Fibroblast of the aortic adventitia (primary cell): ENCODE results near the gene DIABLO. TPM values are rescaled to one million over a fixed set of nuclear protein-coding genes. Genes with fewer than 3 reads are reported as not detected.
A peak's percentile ranks its signal among the peaks of the same experiment; 100 is the strongest.

ENCODE experiments used
- DNase-seq: peaks from one replicate; pipeline ENCODE4 v3.0.0-alpha.2; 2010; ENCODE audit warnings: low read depth
- H3K4me3 ChIP-seq: 2 replicates; pipeline ENCODE4 v1.5.1; 2011; ENCODE audit warnings: low read depth, mild to moderate bottlenecking, control low read depth, low read length, moderate library complexity
- total RNA-seq: library from RNA; depleted of rRNA; stranded (reverse); fragments of >200 nt; gene quantifications from 2 replicates; pipeline ENCODE4 v1.2.3, GENCODE V29; 2012; ENCODE audit warnings: low replicate concordance
- TF ChIP-seq, protein P1 (sequence below): IDR thresholded peaks from 2 replicates; pipeline ENCODE4 v1.5.1; 2011; ENCODE audit warnings: mild to moderate bottlenecking, low read length, control low read depth, inconsistent platforms; ENCODE audit not compliant: insufficient read depth

DIABLO gene
- total RNA-seq, 1 donor = 50.0 TPM

DNA sequence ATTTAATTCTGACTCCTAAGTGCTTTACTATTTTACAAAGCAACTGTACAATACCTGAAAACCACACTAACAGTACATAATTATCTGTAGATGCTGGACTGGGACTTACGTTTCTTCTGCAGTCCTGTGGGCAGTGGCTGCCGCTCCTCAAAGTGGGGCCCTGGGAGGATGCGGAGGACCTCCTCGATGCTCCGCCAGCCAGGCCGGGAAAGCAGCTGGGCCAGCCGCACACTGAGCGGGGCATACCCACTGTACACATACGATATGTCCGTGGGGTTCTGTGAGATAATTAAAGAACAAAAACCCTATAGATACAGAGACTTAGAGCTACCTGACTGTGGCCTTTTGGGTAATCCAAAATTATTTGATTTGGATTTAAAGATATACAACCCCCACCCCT, 6.8 kb upstream of the DIABLO start:
- TF ChIP-seq, protein P1, sequence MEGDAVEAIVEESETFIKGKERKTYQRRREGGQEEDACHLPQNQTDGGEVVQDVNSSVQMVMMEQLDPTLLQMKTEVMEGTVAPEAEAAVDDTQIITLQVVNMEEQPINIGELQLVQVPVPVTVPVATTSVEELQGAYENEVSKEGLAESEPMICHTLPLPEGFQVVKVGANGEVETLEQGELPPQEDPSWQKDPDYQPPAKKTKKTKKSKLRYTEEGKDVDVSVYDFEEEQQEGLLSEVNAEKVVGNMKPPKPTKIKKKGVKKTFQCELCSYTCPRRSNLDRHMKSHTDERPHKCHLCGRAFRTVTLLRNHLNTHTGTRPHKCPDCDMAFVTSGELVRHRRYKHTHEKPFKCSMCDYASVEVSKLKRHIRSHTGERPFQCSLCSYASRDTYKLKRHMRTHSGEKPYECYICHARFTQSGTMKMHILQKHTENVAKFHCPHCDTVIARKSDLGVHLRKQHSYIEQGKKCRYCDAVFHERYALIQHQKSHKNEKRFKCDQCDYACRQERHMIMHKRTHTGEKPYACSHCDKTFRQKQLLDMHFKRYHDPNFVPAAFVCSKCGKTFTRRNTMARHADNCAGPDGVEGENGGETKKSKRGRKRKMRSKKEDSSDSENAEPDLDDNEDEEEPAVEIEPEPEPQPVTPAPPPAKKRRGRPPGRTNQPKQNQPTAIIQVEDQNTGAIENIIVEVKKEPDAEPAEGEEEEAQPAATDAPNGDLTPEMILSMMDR = no peak
- DNase-seq = no peak
- no peak overlapping the region for H3K4me3 ChIP-seq

DNA sequence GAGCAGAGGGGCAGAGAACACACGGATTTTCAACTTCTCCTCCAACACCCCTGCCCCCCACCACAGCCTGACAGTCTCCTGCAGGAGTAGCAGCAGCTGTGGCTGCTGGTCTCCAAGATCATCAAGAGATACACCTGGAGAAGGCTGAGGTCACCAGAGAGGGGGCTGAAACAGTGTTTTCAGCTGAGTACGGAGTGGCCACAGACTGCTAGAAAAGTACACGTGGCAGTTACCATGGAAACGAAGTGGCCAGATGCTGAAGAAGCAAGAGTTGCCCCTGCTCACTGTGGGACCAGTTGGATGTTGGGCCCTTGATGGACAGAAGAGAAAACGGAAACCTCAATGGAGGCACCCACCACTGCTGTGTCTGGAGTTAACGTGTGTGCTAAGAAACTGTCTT, 4.9 kb upstream of the DIABLO start:
- TF ChIP-seq, protein P1 = no peak
- no peak overlapping the region for H3K4me3 ChIP-seq
- DNase-seq = no peak

DNA sequence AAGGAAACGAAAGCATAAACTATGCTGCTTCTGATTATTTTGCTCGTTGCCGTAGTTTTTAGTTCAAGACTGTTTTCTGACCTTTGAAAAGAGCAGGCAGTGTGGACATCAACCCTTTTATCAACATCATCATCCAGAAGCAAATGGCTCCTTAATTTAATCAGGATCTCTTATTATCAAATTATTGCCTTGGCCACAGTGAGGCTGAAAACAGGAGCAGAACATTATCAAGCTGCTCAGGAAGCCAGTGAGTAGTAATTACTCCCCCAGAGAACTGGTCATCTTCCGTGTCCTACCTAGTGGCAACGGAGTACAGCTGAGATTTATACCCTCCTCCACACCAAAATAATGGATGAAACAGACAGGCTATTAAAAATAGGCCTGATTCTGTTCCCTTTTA, 2.2 kb upstream of the DIABLO start:
- TF ChIP-seq, protein P1 = no peak
- no peak for DNase-seq
- no peak overlapping the region for H3K4me3 ChIP-seq

DNA sequence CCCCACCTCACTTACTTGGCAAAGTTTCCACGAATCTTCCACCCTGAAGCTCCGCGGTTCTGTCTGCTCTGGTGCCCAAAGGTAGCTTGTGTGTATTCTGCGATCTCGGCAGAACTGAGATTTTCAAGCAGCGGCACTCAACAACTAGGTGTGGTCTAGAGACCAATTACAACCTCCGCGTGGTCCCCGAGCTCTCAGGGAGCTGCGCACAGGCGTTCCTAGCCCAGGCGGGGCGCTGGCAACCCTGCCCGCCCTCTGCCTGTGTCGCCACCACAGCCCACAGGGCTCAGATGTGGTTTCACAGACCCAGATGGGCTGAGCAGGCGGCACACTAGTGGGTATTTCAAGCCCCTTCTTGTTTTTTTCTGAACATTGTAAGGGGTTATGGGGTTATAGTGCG, 1.5 kb upstream of the DIABLO start:
- DNase-seq = no peak
- TF ChIP-seq, protein P1 = no peak
- H3K4me3 ChIP-seq = no peak overlapping the region

DNA sequence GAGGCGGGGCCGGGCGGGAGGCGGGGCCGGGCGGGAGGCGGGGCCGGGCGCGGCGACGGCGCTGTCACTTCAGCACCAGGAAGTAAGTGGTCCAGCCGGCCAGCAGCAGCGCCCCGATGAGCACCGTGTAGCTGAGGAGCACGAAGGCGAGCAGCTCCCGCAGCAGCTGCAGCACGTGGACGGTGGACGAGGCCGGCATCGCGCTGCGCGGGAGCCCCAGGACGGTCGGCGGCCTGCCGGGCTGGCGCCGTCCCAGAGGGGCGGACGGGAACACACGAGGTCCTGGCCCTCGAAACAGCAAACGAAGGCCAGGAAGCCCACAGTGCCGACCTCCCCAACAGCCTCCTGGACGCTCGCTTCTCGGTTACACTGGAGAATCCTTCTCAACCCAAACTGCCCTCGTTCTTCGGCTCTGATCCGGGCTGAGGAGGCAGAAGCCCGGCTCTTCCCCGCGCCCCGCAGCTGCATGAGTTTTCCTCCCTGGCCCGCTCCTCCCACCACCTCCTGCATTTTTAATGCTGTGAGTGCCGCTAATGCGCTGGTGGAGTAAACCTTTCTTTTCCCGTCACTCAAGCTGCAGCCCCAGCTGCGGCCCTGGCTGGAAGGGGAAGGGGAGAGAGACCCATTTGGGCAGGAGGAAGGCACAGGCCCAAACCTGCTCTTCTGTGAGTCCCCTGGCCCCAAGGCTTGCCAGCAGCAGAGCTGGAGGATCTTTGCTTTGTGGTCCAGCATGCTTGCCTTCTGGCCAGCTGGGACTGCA, 694 bp upstream of the DIABLO start:
- no peak for DNase-seq
- TF ChIP-seq, protein P1 = no peak
- H3K4me3 ChIP-seq = peak overlapping the region; percentile 64

DNA sequence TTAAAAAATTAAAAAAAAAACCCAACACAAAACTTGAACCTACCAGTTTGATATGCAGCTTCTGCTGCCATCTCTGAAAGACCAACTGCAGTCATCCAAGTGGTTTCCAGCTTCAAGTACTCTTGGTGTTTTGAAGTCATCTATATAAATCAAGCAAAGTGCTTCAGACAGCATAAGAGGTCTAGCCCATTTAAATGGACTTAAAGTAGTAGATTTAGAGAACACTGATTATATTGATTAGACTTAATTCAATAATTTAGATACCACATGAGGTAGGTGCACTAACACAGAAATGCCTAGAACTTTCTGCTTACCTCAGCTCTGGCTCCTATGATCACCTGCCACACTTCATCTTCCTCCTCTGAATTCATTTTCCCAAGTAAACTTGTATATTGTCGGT, 9.4 kb downstream of the DIABLO start:
- TF ChIP-seq, protein P1 = no peak
- no peak overlapping the region for H3K4me3 ChIP-seq
- DNase-seq = no peak

DNA sequence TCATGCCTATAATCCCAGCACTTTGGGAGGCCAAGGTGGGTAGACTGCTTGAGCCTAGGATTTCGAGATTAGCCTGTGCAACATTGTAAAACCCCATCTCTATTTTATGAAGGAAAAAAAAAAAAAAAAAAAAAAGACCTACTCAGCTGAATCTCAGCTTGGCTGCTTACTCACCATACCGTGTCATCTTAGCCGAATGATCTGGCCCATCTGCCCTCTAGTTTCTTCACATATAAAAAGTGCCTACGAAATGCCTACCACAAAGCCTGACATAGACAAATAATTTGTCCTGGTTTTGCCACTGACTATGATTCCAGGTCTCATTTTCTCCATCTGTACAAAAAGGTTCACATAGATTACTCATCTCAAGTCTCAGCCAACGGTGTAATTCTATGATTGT, 10.1 kb downstream of the DIABLO start:
- TF ChIP-seq, protein P1 = no peak
- no peak for DNase-seq
- no peak overlapping the region for H3K4me3 ChIP-seq
